Endodermal cell (in vitro differentiated cells): ENCODE measurements around the gene XK. TPM values are rescaled to one million over a fixed set of nuclear protein-coding genes. Genes with fewer than 3 reads are reported as not detected.

Source experiments
- DNase-seq: peaks from one replicate; pipeline ENCODE4 v3.0.0-alpha.2; 2017
- H3K27ac ChIP-seq: 2 replicates; pipeline ENCODE4 v1.5.1; 2013; ENCODE audit warnings: mild to moderate bottlenecking, low read depth, low read length, moderate library complexity
- H3K27me3 ChIP-seq: 2 replicates; pipeline ENCODE4 v1.6.1; 2013; ENCODE audit warnings: mild to moderate bottlenecking, low read length, moderate library complexity; ENCODE audit not compliant: insufficient read depth, control insufficient read depth, poor library complexity, severe bottlenecking
- H3K36me3 ChIP-seq: 2 replicates; pipeline ENCODE4 v1.7.0; 2013; ENCODE audit warnings: mild to moderate bottlenecking, low read length, moderate library complexity; ENCODE audit not compliant: control insufficient read depth, insufficient read depth
- H3K4me1 ChIP-seq: one replicate; pipeline ENCODE4 v1.7.0; 2013; ENCODE audit warnings: low read length; ENCODE audit not compliant: control insufficient read depth, insufficient read depth
- H3K4me3 ChIP-seq: 2 replicates; pipeline ENCODE4 v1.5.1; 2013; ENCODE audit warnings: mild to moderate bottlenecking, low read length, moderate library complexity
- H3K9ac ChIP-seq: 2 replicates; pipeline ENCODE4 v1.6.1; 2013; ENCODE audit warnings: mild to moderate bottlenecking, low read length, moderate library complexity; ENCODE audit not compliant: poor library complexity, severe bottlenecking; ENCODE audit errors: extremely low read depth
- H3K9me3 ChIP-seq: 2 replicates; pipeline ENCODE4 v1.6.1; 2013; ENCODE audit warnings: mild to moderate bottlenecking, low read length, moderate library complexity; ENCODE audit not compliant: control insufficient read depth
- H3K27ac Mint-ChIP-seq: 2 replicates; pipeline ENCODE4 v1.8.0; 2020; ENCODE audit warnings: mixed read lengths
- H3K27me3 Mint-ChIP-seq: 2 replicates; pipeline ENCODE4 v1.8.0; 2021; ENCODE audit warnings: mild to moderate bottlenecking, mixed read lengths; ENCODE audit not compliant: insufficient read depth
- H3K36me3 Mint-ChIP-seq: 2 replicates; pipeline ENCODE4 v1.8.0; 2020; ENCODE audit warnings: low read depth, mixed read lengths
- H3K4me1 Mint-ChIP-seq: 2 replicates; pipeline ENCODE4 v1.8.0; 2020; ENCODE audit warnings: mixed read lengths
- H3K4me3 Mint-ChIP-seq: 2 replicates; pipeline ENCODE4 v1.8.0; 2020; ENCODE audit warnings: mild to moderate bottlenecking, moderate library complexity, mixed read lengths
- H3K9me3 Mint-ChIP-seq: 2 replicates; pipeline ENCODE4 v1.8.0; 2020; ENCODE audit warnings: mild to moderate bottlenecking, mixed read lengths
- CTCF ChIP-seq: fragments of 200-600 bp; sonication (generic); conservative IDR thresholded peaks from 2 replicates; pipeline ENCODE4 v1.5.0; 2021; ENCODE audit warnings: antibody characterized with exemption, mild to moderate bottlenecking
- WGBS, 2 experiments: methylation state at CpG; one replicate each; pipeline versions ENCODE4 v1.1.5 to v1.1.7; 2013; ENCODE audit warnings: missing lambda C conversion rate in 2 of 2, mixed read lengths in 1 of 2; ENCODE audit not compliant: insufficient coverage in 1 of 2, insufficient read length in 1 of 2; 5-methylcytosine and 5-hydroxymethylcytosine counted together
- total RNA-seq, 2 donors: library from RNA; stranded (reverse); fragmentation: NEBNext Ultra II Directional in 1 of 2; extraction: Animal tissue kit (Norgen Biotek cat#: 25700) in 1 of 2; gene quantifications; 2 replicates in 1 of 2; 3 replicates in 1 of 2; pipeline ENCODE4 v1.2.1, GENCODE V29; 2021

XK gene
- total RNA-seq, 2 donors from 2014 or later = 0.13 to 0.49 TPM

GRCh38 chrX:37666516-37666915 is 19.1 kb upstream of the XK start:
- H3K9ac ChIP-seq = no peak overlapping the region
- no peaks in the 10 kb centered on the region for H3K4me1 ChIP-seq
- H3K9me3 ChIP-seq = no peaks in the 10 kb centered on the region
- H3K27me3 ChIP-seq = no peaks in the 10 kb centered on the region
- TF ChIP-seq CTCF = no peak
- H3K4me3 ChIP-seq = no peak overlapping the region
- DNase-seq = no peak
- H3K27ac ChIP-seq = no peak overlapping the region
- H3K27me3 Mint-ChIP-seq = no peaks in the 10 kb centered on the region
- H3K36me3 ChIP-seq = no peaks in the 10 kb centered on the region
- no peaks in the 10 kb centered on the region for H3K4me1 Mint-ChIP-seq
- no peak overlapping the region for H3K27ac Mint-ChIP-seq
- H3K4me3 Mint-ChIP-seq = no peak overlapping the region
- no peaks in the 10 kb centered on the region for H3K36me3 Mint-ChIP-seq
- peaks cover 16% of the 10 kb centered on the region for H3K9me3 Mint-ChIP-seq

DNA sequence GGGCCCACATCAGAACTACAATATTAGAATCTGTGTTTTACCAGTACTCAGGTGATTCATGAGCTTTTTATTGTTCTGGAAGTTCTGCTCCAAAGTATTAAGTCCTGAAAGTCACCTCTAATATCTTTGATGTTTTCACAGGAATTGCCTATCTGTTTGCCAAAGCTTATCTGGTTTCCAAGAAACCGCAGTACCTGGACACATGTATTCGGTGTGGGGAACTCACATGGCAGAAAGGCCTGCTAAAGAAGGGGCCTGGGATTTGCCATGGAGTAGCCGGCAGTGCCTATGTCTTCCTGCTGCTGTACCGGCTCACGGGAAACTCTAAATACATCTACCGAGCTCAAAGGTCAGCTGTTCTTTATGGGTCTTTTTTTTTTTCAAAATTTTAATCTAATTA is 18.4 kb upstream of the XK start:
- H3K9me3 ChIP-seq = no peaks in the 10 kb centered on the region
- no peaks in the 10 kb centered on the region for H3K27me3 ChIP-seq
- H3K4me1 ChIP-seq = no peaks in the 10 kb centered on the region
- Mint-ChIP-seq H3K9me3 (peaks cover 14% of the 10 kb centered on the region), H3K27me3 (no peaks in the 10 kb centered on the region), H3K4me3 (no peak overlapping the region), H3K4me1 (no peaks in the 10 kb centered on the region), H3K36me3 (no peaks in the 10 kb centered on the region), H3K27ac (no peak overlapping the region)
- no peak for DNase-seq
- no peak overlapping the region for H3K4me3 ChIP-seq
- no peak overlapping the region for H3K9ac ChIP-seq
- WGBS, 2 experiments = 92% methylated on average over 4 of the region's 6 CpGs; no CpG with 5 or more reads in 1 of the 2 experiments
- H3K27ac ChIP-seq = no peak overlapping the region
- H3K36me3 ChIP-seq = no peaks in the 10 kb centered on the region
- TF ChIP-seq CTCF = no peak

DNA sequence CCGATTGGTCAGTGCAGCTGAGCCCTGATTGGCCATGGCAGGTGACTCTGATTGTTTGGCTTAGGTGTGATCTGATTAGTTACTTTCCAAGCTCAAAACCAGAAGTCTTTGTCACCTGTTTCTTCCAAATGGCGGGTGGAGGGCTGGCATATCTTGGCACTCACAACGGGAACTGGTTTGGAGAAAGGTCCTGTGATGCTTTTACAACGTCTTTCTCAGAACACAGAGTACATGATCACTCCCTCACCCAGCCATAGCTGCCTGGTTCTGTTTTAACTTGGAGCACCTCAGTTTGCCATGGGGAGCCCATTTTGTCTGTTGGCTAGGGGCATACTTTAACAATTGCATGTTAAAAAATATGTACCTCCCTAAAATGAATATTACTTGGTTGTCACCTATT is 13.0 kb upstream of the XK start:
- H3K27ac ChIP-seq = no peak overlapping the region
- H3K4me1 ChIP-seq = no peaks in the 10 kb centered on the region
- no peak for DNase-seq
- Mint-ChIP-seq H3K4me3 (no peak overlapping the region), H3K27ac (no peak overlapping the region), H3K4me1 (no peaks in the 10 kb centered on the region), H3K27me3 (no peaks in the 10 kb centered on the region), H3K9me3 (peaks cover 23% of the 10 kb centered on the region), H3K36me3 (no peaks in the 10 kb centered on the region)
- no peak for TF ChIP-seq CTCF
- H3K9me3 ChIP-seq = no peaks in the 10 kb centered on the region
- H3K27me3 ChIP-seq = no peaks in the 10 kb centered on the region
- no peak overlapping the region for H3K4me3 ChIP-seq
- WGBS, 2 experiments = 85% methylated on average over 4 of the region's 4 CpGs; no CpG with 5 or more reads in 1 of the 2 experiments
- H3K9ac ChIP-seq = no peak overlapping the region
- no peaks in the 10 kb centered on the region for H3K36me3 ChIP-seq
